ENCODE results near the gene TBPL2. TPM values are rescaled to one million over a fixed set of nuclear protein-coding genes. Genes with fewer than 3 reads are reported as not detected.

TBPL2 gene
- total RNA-seq, 2 experiments from 2014 or later, result not detected

GRCh38 chr14:55451950-55452349, 11.5 kb upstream of the TBPL2 start:
- Mint-ChIP-seq H3K4me1 (peaks cover 3% of the 10 kb centered on the region), H3K4me3 (no peak overlapping the region), H3K27ac (no peak overlapping the region), H3K36me3 (ENCODE audit: low read depth) (no peaks in the 10 kb centered on the region), H3K27me3 (peaks cover 3% of the 10 kb centered on the region), H3K9me3 (no peaks in the 10 kb centered on the region)
- DNase-seq, result no peak
- POLR2A ChIA-PET, result no interaction called here
- CTCF ChIA-PET, result no interaction called here

GRCh38 chr14:55451398-55451797, 11.0 kb upstream of the TBPL2 start:
- Mint-ChIP-seq H3K27me3 (peaks cover 3% of the 10 kb centered on the region), H3K9me3 (no peaks in the 10 kb centered on the region), H3K4me3 (no peak overlapping the region), H3K27ac (no peak overlapping the region), H3K4me1 (peaks cover 3% of the 10 kb centered on the region), H3K36me3 (ENCODE audit: low read depth) (no peaks in the 10 kb centered on the region)
- POLR2A ChIA-PET, result no interaction called here
- CTCF ChIA-PET, result no interaction called here
- no peak for DNase-seq

- H3K36me3 Mint-ChIP-seq (ENCODE audit: low read depth), result no peaks in the 10 kb centered on the region
- no peak for DNase-seq
- H3K9me3 Mint-ChIP-seq, result no peaks in the 10 kb centered on the region
- ChIA-PET CTCF (no interaction called here), POLR2A (no interaction called here)
- H3K4me3 Mint-ChIP-seq, result no peak overlapping the region
- peaks cover 3% of the 10 kb centered on the region for H3K27me3 Mint-ChIP-seq
- no peak overlapping the region for H3K27ac Mint-ChIP-seq
- H3K4me1 Mint-ChIP-seq, result peaks cover 3% of the 10 kb centered on the region
These were observed 10.6 kb upstream of the TBPL2 start for GRCh38 chr14:55450987-55451386.

GRCh38 chr14:55450539-55450938, 10.1 kb upstream of the TBPL2 start:
- Mint-ChIP-seq H3K27me3 (peaks cover 3% of the 10 kb centered on the region), H3K27ac (no peak overlapping the region), H3K9me3 (no peaks in the 10 kb centered on the region), H3K36me3 (ENCODE audit: low read depth) (no peaks in the 10 kb centered on the region), H3K4me3 (no peak overlapping the region), H3K4me1 (peaks cover 3% of the 10 kb centered on the region)
- ChIA-PET POLR2A (no interaction called here), CTCF (interaction anchor here (1.1 kb wide), 2 partner anchors 8 to 34 kb away, joined by 3 read pairs; no protein-coding TSS in a partner anchor)
- no peak for DNase-seq

GRCh38 chr14:55450124-55450523, 9.7 kb upstream of the TBPL2 start:
- CTCF ChIA-PET, result interaction anchor here (1.1 kb wide), 2 partner anchors 9 to 34 kb away, joined by 3 read pairs; no protein-coding TSS in a partner anchor
- Mint-ChIP-seq H3K27me3 (peaks cover 3% of the 10 kb centered on the region), H3K27ac (no peak overlapping the region), H3K4me3 (no peak overlapping the region), H3K9me3 (no peaks in the 10 kb centered on the region), H3K36me3 (ENCODE audit: low read depth) (no peaks in the 10 kb centered on the region), H3K4me1 (peaks cover 3% of the 10 kb centered on the region)
- POLR2A ChIA-PET, result no interaction called here
- no peak for DNase-seq

GRCh38 chr14:55449116-55449515, 8.7 kb upstream of the TBPL2 start:
- no peaks in the 10 kb centered on the region for H3K36me3 Mint-ChIP-seq (ENCODE audit: low read depth)
- H3K9me3 Mint-ChIP-seq, result no peaks in the 10 kb centered on the region
- H3K27me3 Mint-ChIP-seq, result peaks cover 3% of the 10 kb centered on the region
- DNase-seq, result no peak
- CTCF ChIA-PET, result no interaction called here
- H3K4me1 Mint-ChIP-seq, result no peaks in the 10 kb centered on the region
- H3K27ac Mint-ChIP-seq, result no peak overlapping the region
- POLR2A ChIA-PET, result no interaction called here
- H3K4me3 Mint-ChIP-seq, result no peak overlapping the region

- POLR2A ChIA-PET, result no interaction called here
- no peak for DNase-seq
- Mint-ChIP-seq H3K4me1 (no peaks in the 10 kb centered on the region), H3K9me3 (no peaks in the 10 kb centered on the region), H3K27me3 (no peaks in the 10 kb centered on the region), H3K4me3 (no peak overlapping the region), H3K27ac (no peak overlapping the region), H3K36me3 (ENCODE audit: low read depth) (no peaks in the 10 kb centered on the region)
- CTCF ChIA-PET, result interaction anchor here (3.6 kb wide), 1 partner anchor 13 kb away, joined by 30 read pairs; no protein-coding TSS in a partner anchor
These were observed 7.8 kb upstream of the TBPL2 start for GRCh38 chr14:55448141-55448614.

GRCh38 chr14:55446833-55447232, 6.4 kb upstream of the TBPL2 start:
- Mint-ChIP-seq H3K4me1 (no peaks in the 10 kb centered on the region), H3K9me3 (no peaks in the 10 kb centered on the region), H3K27ac (no peak overlapping the region), H3K4me3 (no peak overlapping the region), H3K27me3 (no peaks in the 10 kb centered on the region), H3K36me3 (ENCODE audit: low read depth) (no peaks in the 10 kb centered on the region)
- POLR2A ChIA-PET, result interaction anchor here (1.2 kb wide), 1 partner anchor 93 kb away, joined by 3 read pairs; no protein-coding TSS in a partner anchor
- DNase-seq, result no peak
- CTCF ChIA-PET, result interaction anchor here (0.6 to 3.6 kb wide), 25 partner anchors 11 to 1037 kb away, joined by 3 to 30 read pairs (median 3); no protein-coding TSS in a partner anchor

GRCh38 chr14:55446127-55446736, 5.8 kb upstream of the TBPL2 start:
- Mint-ChIP-seq H3K4me1 (no peaks in the 10 kb centered on the region), H3K4me3 (no peak overlapping the region), H3K36me3 (ENCODE audit: low read depth) (no peaks in the 10 kb centered on the region), H3K9me3 (no peaks in the 10 kb centered on the region), H3K27ac (no peak overlapping the region), H3K27me3 (no peaks in the 10 kb centered on the region)
- POLR2A ChIA-PET, result interaction anchor here (1.0 to 1.2 kb wide), 2 partner anchors 92 to 133 kb away, joined by 3 read pairs; partner anchors contain the start of gene KTN1
- DNase-seq, result peak; percentile 52
- CTCF ChIA-PET, result interaction anchor here (0.6 to 3.6 kb wide), 28 partner anchors 11 to 1091 kb away, joined by 3 to 30 read pairs (median 3); no protein-coding TSS in a partner anchor

DNA sequence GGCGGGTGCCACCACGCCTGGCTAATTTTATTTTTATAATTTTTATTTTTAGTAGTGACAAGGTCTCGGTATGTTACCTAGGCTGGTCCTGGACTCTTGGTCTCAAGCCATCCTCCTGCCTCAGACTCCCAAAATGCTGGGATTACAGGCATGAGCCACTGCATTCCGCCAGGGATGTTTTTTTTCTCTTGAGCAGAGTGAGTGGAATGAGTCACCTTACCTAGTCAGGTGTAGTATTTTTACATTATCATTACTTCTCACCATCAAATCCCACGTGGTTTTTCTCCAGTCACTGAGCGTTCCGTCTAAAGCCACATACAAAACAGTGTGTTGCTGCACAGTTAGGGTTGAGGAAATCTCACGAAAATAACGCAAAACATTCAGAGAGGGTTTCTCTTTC, 870 bp upstream of the TBPL2 start:
- no peaks in the 10 kb centered on the region for H3K36me3 Mint-ChIP-seq (ENCODE audit: low read depth)
- no peaks in the 10 kb centered on the region for H3K4me1 Mint-ChIP-seq
- POLR2A ChIA-PET, result no interaction called here
- no peak overlapping the region for H3K4me3 Mint-ChIP-seq
- no peak for DNase-seq
- H3K27ac Mint-ChIP-seq, result no peak overlapping the region
- H3K27me3 Mint-ChIP-seq, result no peaks in the 10 kb centered on the region
- no peaks in the 10 kb centered on the region for H3K9me3 Mint-ChIP-seq
- CTCF ChIA-PET, result no interaction called here

DNA sequence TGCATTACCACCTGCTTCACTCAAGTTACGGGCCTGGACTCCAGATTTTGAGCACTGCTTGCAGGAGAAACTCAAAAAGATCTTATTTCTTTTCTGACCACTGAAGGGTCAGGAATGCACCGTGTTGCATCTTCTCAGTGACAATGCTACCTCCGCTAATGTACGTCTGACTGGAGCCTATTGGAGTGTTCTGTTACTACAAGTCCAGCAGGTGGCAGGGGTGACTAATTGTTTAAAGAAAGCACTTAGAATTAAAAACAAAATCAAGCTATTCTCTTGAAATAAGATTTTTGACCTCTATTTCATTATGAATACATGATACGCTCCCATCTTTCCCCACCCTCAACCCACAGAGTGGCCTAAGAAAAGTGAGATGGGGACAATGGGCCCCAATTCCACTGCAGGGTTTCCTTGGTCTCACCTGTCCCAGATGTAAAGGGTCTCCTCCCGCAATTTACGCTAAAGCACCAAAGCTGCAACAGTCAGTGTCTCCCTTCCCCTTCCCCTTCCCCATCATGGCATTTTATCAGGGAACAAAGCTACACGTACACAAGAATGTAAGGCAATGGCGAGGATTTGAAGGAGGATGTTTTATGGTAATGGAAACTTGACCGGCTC, 2.2 kb downstream of the TBPL2 start:
- H3K27ac Mint-ChIP-seq, result no peak overlapping the region
- ChIA-PET CTCF (interaction anchor here (1.2 to 5.6 kb wide), 3 partner anchors 8 to 1036 kb away, joined by 4 to 30 read pairs (median 5); no protein-coding TSS in a partner anchor), POLR2A (no interaction called here)
- no peaks in the 10 kb centered on the region for H3K9me3 Mint-ChIP-seq
- no peaks in the 10 kb centered on the region for H3K27me3 Mint-ChIP-seq
- H3K4me3 Mint-ChIP-seq, result no peak overlapping the region
- no peaks in the 10 kb centered on the region for H3K36me3 Mint-ChIP-seq (ENCODE audit: low read depth)
- DNase-seq, result no peak
- H3K4me1 Mint-ChIP-seq, result peaks cover 17% of the 10 kb centered on the region

- POLR2A ChIA-PET, result no interaction called here
- Mint-ChIP-seq H3K36me3 (ENCODE audit: low read depth) (no peaks in the 10 kb centered on the region), H3K27me3 (no peaks in the 10 kb centered on the region), H3K4me3 (no peak overlapping the region), H3K9me3 (no peaks in the 10 kb centered on the region), H3K4me1 (peaks cover 20% of the 10 kb centered on the region), H3K27ac (no peak overlapping the region)
- CTCF ChIA-PET, result interaction anchor here (0.8 to 5.6 kb wide), 2 partner anchors 9 to 18 kb away, joined by 3 to 30 read pairs; no protein-coding TSS in a partner anchor
- DNase-seq, result no peak
These were observed 3.5 kb downstream of the TBPL2 start for GRCh38 chr14:55436931-55437330.

DNA sequence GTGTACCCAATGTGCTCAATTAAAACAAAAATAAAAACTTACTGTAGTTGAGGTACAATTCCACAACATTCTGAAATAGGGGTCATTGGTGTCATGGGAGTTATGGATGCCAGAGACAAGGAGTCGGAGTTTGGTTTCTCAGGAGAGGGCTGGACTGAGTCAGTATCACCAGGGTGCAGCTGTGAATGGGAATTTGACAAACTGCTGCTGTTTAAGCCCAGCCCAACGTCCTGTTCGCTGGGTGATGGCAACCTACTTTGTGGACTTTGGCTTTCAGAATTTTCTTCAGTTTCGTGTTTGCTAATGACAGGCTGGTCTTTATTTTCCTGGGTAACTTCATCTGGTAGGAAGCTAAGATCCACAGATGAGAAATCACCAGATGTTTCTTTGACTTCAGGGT, 3.9 kb downstream of the TBPL2 start:
- Mint-ChIP-seq H3K4me1 (peaks cover 20% of the 10 kb centered on the region), H3K27me3 (no peaks in the 10 kb centered on the region), H3K4me3 (no peak overlapping the region), H3K36me3 (ENCODE audit: low read depth) (no peaks in the 10 kb centered on the region), H3K9me3 (no peaks in the 10 kb centered on the region), H3K27ac (no peak overlapping the region)
- POLR2A ChIA-PET, result no interaction called here
- no peak for DNase-seq
- CTCF ChIA-PET, result interaction anchor here (0.8 to 5.6 kb wide), 4 partner anchors 10 to 429 kb away, joined by 3 to 30 read pairs (median 3); no protein-coding TSS in a partner anchor

Measured in activated CD4-positive, alpha-beta memory T cell treated with anti-CD3 and anti-CD28 coated beads, Interleukin-2, amount 10 ng/mL, durations not matched to agents 7 days and 5 days (primary cell).